Lower lobe of right lung (tissue), 2 donors: ENCODE measurements around the gene PCNX1. TPM values are rescaled to one million over a fixed set of nuclear protein-coding genes. Genes with fewer than 3 reads are reported as not detected.

Experiments
- ATAC-seq, 2 donors: fragments of 200-7000 bp; cut with Tn5 transposase; one replicate each; pipeline ENCODE4 v1.9.1; 2020 to 2022; ENCODE audit warnings: mild to moderate bottlenecking in 2 of 2, moderate library complexity in 2 of 2
- DNase-seq: peaks from one replicate; pipeline ENCODE4 v3.0.0-alpha.2; 2020
- H3K27ac ChIP-seq: fragments of 200-600 bp; one replicate; pipeline ENCODE4 v1.8.0; 2022
- H3K27me3 ChIP-seq: fragments of 200-600 bp; one replicate; pipeline ENCODE4 v1.8.0; 2022; ENCODE audit warnings: low read depth
- H3K36me3 ChIP-seq: fragments of 200-600 bp; one replicate; pipeline ENCODE4 v1.8.0; 2022; ENCODE audit warnings: mild to moderate bottlenecking
- H3K4me1 ChIP-seq: fragments of 200-600 bp; one replicate; pipeline ENCODE4 v1.8.0; 2022
- H3K4me3 ChIP-seq: fragments of 200-600 bp; one replicate; pipeline ENCODE4 v1.8.0; 2022; ENCODE audit warnings: mild to moderate bottlenecking
- H3K9me3 ChIP-seq: fragments of 200-600 bp; one replicate; pipeline ENCODE4 v1.8.0; 2022
- intact Hi-C: fragments of 100-400 bp; cut with DNase I; formaldehyde crosslinking; loops from one replicate; pipeline ENCODE4 v1.11.0; 2022
- total RNA-seq: library from RNA; stranded (reverse); fragmentation: NEBNext Ultra II Directional; extraction: Animal tissue kit (Norgen Biotek cat#: 25700); gene quantifications from one replicate; pipeline ENCODE4 v1.2.1, GENCODE V29; 2021
- TF ChIP-seq, protein P1 (sequence below): fragments of 200-600 bp; IDR thresholded peaks from one replicate; pipeline ENCODE4 v1.8.0; 2022; ENCODE audit warnings: antibody characterized with exemption, mild to moderate bottlenecking
- donor health status: DM: no; HTN: yes; CAD: no; lungs with severe emphysema.

The PCNX1 gene
- total RNA-seq, 1 donor from 2014 or later, result 49.9 TPM

- ATAC-seq (no peak), DNase-seq (no peak)
- Histone ChIP-seq H3K9me3 (no peaks in the 10 kb centered on the region), H3K4me3 (peak overlapping the region; percentile 99), H3K4me1 (peaks cover 49% of the 10 kb centered on the region), H3K27me3 (no peaks in the 10 kb centered on the region), H3K27ac (no peak overlapping the region), H3K36me3 (no peaks in the 10 kb centered on the region)
- TF ChIP-seq, protein P1, sequence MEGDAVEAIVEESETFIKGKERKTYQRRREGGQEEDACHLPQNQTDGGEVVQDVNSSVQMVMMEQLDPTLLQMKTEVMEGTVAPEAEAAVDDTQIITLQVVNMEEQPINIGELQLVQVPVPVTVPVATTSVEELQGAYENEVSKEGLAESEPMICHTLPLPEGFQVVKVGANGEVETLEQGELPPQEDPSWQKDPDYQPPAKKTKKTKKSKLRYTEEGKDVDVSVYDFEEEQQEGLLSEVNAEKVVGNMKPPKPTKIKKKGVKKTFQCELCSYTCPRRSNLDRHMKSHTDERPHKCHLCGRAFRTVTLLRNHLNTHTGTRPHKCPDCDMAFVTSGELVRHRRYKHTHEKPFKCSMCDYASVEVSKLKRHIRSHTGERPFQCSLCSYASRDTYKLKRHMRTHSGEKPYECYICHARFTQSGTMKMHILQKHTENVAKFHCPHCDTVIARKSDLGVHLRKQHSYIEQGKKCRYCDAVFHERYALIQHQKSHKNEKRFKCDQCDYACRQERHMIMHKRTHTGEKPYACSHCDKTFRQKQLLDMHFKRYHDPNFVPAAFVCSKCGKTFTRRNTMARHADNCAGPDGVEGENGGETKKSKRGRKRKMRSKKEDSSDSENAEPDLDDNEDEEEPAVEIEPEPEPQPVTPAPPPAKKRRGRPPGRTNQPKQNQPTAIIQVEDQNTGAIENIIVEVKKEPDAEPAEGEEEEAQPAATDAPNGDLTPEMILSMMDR, result no peak
- intact Hi-C loops, result no loop called here
These were observed 2.7 kb downstream of the PCNX1 start for GRCh38 chr14:70909733-70910614.

- TF ChIP-seq, protein P1, result no peak
- Histone ChIP-seq H3K27ac (no peak overlapping the region), H3K27me3 (no peaks in the 10 kb centered on the region), H3K9me3 (no peaks in the 10 kb centered on the region), H3K36me3 (no peaks in the 10 kb centered on the region), H3K4me1 (peaks cover 53% of the 10 kb centered on the region), H3K4me3 (no peak overlapping the region)
- intact Hi-C loops, result no loop called here
- ATAC-seq (no peak), DNase-seq (no peak)
These were observed 8.2 kb downstream of the PCNX1 start for GRCh38 chr14:70915415-70915814.

- no peaks in the 10 kb centered on the region for H3K36me3 ChIP-seq
- no peak overlapping the region for H3K4me3 ChIP-seq
- ATAC-seq (no peak), DNase-seq (no peak)
- H3K9me3 ChIP-seq, result no peaks in the 10 kb centered on the region
- no peaks in the 10 kb centered on the region for H3K27me3 ChIP-seq
- TF ChIP-seq, protein P1, result no peak
- intact Hi-C loops, result no loop called here
- H3K27ac ChIP-seq, result no peak overlapping the region
- peaks cover 55% of the 10 kb centered on the region for H3K4me1 ChIP-seq
These were observed 9.0 kb downstream of the PCNX1 start for GRCh38 chr14:70916300-70916699.

GRCh38 chr14:70916799-70917198, 9.5 kb downstream of the PCNX1 start:
- Histone ChIP-seq H3K4me1 (peaks cover 56% of the 10 kb centered on the region), H3K27ac (no peak overlapping the region), H3K9me3 (no peaks in the 10 kb centered on the region), H3K27me3 (no peaks in the 10 kb centered on the region), H3K4me3 (no peak overlapping the region), H3K36me3 (no peaks in the 10 kb centered on the region)
- intact Hi-C loops, result no loop called here
- DNase-seq, result no peak
- TF ChIP-seq, protein P1, result no peak
- no peak for ATAC-seq

- intact Hi-C loops, result no loop called here
- TF ChIP-seq, protein P1, result no peak
- no peaks in the 10 kb centered on the region for H3K9me3 ChIP-seq
- no peak overlapping the region for H3K27ac ChIP-seq
- peaks cover 49% of the 10 kb centered on the region for H3K4me1 ChIP-seq
- no peak overlapping the region for H3K4me3 ChIP-seq
- no peaks in the 10 kb centered on the region for H3K36me3 ChIP-seq
- DNase-seq, result no peak
- H3K27me3 ChIP-seq, result no peaks in the 10 kb centered on the region
- ATAC-seq, result peak in 1 of 2 donors; percentile 21
These were observed 10.4 kb downstream of the PCNX1 start for GRCh38 chr14:70917633-70918032.
